ENCODE results near the gene KREMEN1.
"Not testable (repeated sequence)": the region's sequence is repeated elsewhere in the genome, so short reads cannot be mapped to it uniquely, and the experiment has no call there.

KREMEN1 gene

GRCh38 chr22:29079218-29079901, 6.5 kb downstream of the KREMEN1 start:
- no peak for DNase-seq

- no peak for DNase-seq
Observed at GRCh38 chr22:29080106-29080975, 7.5 kb downstream of the KREMEN1 start.

GRCh38 chr22:29081517-29082236, 8.8 kb downstream of the KREMEN1 start:
- no peak for DNase-seq

- DNase-seq: no peak
Observed at GRCh38 chr22:29082826-29083545, 10.2 kb downstream of the KREMEN1 start.

- DNase-seq: not testable (repeated sequence)
Observed at GRCh38 chr22:29083576-29083932, 10.7 kb downstream of the KREMEN1 start.

GRCh38 chr22:29083933-29084591, 11.2 kb downstream of the KREMEN1 start:
- DNase-seq: no peak

- no peak for DNase-seq
Observed at GRCh38 chr22:29087012-29087411, 14.2 kb downstream of the KREMEN1 start.

- no peak for DNase-seq
Observed at GRCh38 chr22:29088809-29089208, 16.0 kb downstream of the KREMEN1 start.

- no peak for DNase-seq
Observed at GRCh38 chr22:29089507-29089906, 16.7 kb downstream of the KREMEN1 start.

- no peak for DNase-seq
Observed at GRCh38 chr22:29090039-29090438, 17.2 kb downstream of the KREMEN1 start.

- DNase-seq: no peak
Observed at GRCh38 chr22:29092243-29092642, 19.4 kb downstream of the KREMEN1 start.

- no peak for DNase-seq
Observed at GRCh38 chr22:29093030-29093429, 20.2 kb downstream of the KREMEN1 start.

- DNase-seq: no peak
Observed at GRCh38 chr22:29093501-29094300, 20.9 kb downstream of the KREMEN1 start.

- DNase-seq: no peak
Observed at GRCh38 chr22:29095459-29095858, 22.6 kb downstream of the KREMEN1 start.

GRCh38 chr22:29096736-29097669, 24.2 kb downstream of the KREMEN1 start:
- no peak for DNase-seq

- no peak for DNase-seq
Observed at GRCh38 chr22:29098296-29098695, 25.5 kb downstream of the KREMEN1 start.

- DNase-seq: no peak
Observed at GRCh38 chr22:29102300-29102699, 29.5 kb downstream of the KREMEN1 start.

- DNase-seq: no peak
Observed at GRCh38 chr22:29103121-29103520, 30.3 kb downstream of the KREMEN1 start.

- DNase-seq: no peak
Observed at GRCh38 chr22:29105468-29105867, 32.6 kb downstream of the KREMEN1 start.

GRCh38 chr22:29106839-29107238, 34.0 kb downstream of the KREMEN1 start:
- no peak for DNase-seq
